H7 (cell line): ENCODE data around the gene PIK3R5. TPM values are rescaled to one million over a fixed set of nuclear protein-coding genes. Genes with fewer than 3 reads are reported as not detected.

Experiments
- DNase-seq: peaks from one replicate; pipeline ENCODE4 v3.0.0; 2012
- H3K27me3 ChIP-seq: 2 replicates; pipeline ENCODE4 v1.6.0; 2011; ENCODE audit warnings: mild to moderate bottlenecking, low read length; ENCODE audit not compliant: control insufficient read depth, insufficient read depth
- H3K36me3 ChIP-seq: replicated peaks from 2 replicates; pipeline ENCODE4 v1.5.1; 2011; ENCODE audit warnings: low read length; ENCODE audit not compliant: control insufficient read depth, insufficient read depth
- H3K4me3 ChIP-seq: 2 replicates; pipeline ENCODE4 v1.5.1; 2011; ENCODE audit warnings: low read depth, mild to moderate bottlenecking, control low read depth, low read length, moderate library complexity; ENCODE audit not compliant: insufficient read depth
- total RNA-seq: library from RNA; depleted of rRNA; stranded (reverse); fragments of >200 nt; shearing (Covaris generic); gene quantifications from 2 replicates; pipeline ENCODE4 v1.2.3, GENCODE V29; 2014; rRNA removed

PIK3R5 gene
- total RNA-seq, 1 experiment from 2014 or later, result 33.6 TPM

GRCh38 chr17:8835106-8835505 lies 130.4 kb downstream of the PIK3R5 start:
- H3K4me3 ChIP-seq, result no peak overlapping the region
- no peaks in the 10 kb centered on the region for H3K36me3 ChIP-seq
- no peaks in the 10 kb centered on the region for H3K27me3 ChIP-seq
- no peak for DNase-seq

- Histone ChIP-seq H3K27me3 (no peaks in the 10 kb centered on the region), H3K4me3 (no peak overlapping the region), H3K36me3 (no peaks in the 10 kb centered on the region)
- DNase-seq, result peak; percentile 93
Observed at GRCh38 chr17:8832711-8833352, 132.7 kb downstream of the PIK3R5 start.

- Histone ChIP-seq H3K27me3 (no peaks in the 10 kb centered on the region), H3K36me3 (no peaks in the 10 kb centered on the region), H3K4me3 (no peak overlapping the region)
- DNase-seq, result no peak
Observed at GRCh38 chr17:8831234-8831849, 134.2 kb downstream of the PIK3R5 start.

GRCh38 chr17:8830141-8830540 lies 135.4 kb downstream of the PIK3R5 start:
- no peak for DNase-seq
- no peaks in the 10 kb centered on the region for H3K27me3 ChIP-seq
- H3K4me3 ChIP-seq, result no peak overlapping the region
- no peaks in the 10 kb centered on the region for H3K36me3 ChIP-seq

GRCh38 chr17:8829036-8829941 lies 136.2 kb downstream of the PIK3R5 start:
- H3K36me3 ChIP-seq, result no peaks in the 10 kb centered on the region
- DNase-seq, result no peak
- no peaks in the 10 kb centered on the region for H3K27me3 ChIP-seq
- H3K4me3 ChIP-seq, result no peak overlapping the region

Other genes starting within 250 kb of the PIK3R5 start
- gene CCDC42, start 220.9 kb downstream of the PIK3R5 start, total RNA-seq, result not detected in 2 replicates
- not detected in 2 replicates for gene SPDYE4, start 207.2 kb downstream of the PIK3R5 start, total RNA-seq
- gene MFSD6L, start 166.3 kb downstream of the PIK3R5 start, total RNA-seq, result 0.07 TPM in 1 of 2 replicates, not detected in the other
- 0.14 TPM in 1 of 2 replicates, not detected in the other for gene PIK3R6, start 98.0 kb downstream of the PIK3R5 start, total RNA-seq
- 8.9 and 19.1 TPM in 2 replicates for gene NTN1, start 55.8 kb upstream of the PIK3R5 start, total RNA-seq